Neural progenitor cell (in vitro differentiated cells): ENCODE data around the gene MFAP4.

ENCODE experiments used
- EZH2 ChIP-seq: fragments of 200-600 bp; sonication (generic); IDR thresholded peaks from 2 replicates; pipeline ENCODE4 v1.6.1; 2017; ENCODE audit warnings: antibody characterized with exemption, mild to moderate bottlenecking, moderate library complexity
- TF ChIP-seq, protein P1 (sequence below): fragments of 200-600 bp; sonication (generic); IDR thresholded peaks from 2 replicates; pipeline ENCODE4 v1.5.1; 2017; ENCODE audit warnings: antibody characterized with exemption, mild to moderate bottlenecking

DNA sequence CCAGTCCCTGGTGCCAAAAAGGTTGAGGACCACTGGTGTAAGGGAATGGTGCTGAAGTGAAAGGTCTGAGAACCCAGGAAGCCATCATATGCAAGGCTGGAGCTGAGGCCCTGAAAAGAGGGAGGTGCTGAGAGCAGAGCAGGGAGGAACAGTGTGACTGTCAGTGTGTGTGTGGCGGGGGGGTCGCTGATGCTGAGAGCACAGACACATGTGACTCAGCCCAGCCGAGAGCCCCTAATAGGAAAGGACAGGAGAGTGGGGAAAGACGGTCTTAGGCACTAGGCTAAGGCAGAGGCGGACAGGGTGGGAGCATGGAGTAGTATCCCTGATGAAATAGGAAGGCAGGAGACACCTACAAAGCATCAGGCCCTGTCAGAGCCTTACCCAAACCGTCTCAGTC, 25.7 kb downstream of the MFAP4 start:
- TF ChIP-seq, protein P1, sequence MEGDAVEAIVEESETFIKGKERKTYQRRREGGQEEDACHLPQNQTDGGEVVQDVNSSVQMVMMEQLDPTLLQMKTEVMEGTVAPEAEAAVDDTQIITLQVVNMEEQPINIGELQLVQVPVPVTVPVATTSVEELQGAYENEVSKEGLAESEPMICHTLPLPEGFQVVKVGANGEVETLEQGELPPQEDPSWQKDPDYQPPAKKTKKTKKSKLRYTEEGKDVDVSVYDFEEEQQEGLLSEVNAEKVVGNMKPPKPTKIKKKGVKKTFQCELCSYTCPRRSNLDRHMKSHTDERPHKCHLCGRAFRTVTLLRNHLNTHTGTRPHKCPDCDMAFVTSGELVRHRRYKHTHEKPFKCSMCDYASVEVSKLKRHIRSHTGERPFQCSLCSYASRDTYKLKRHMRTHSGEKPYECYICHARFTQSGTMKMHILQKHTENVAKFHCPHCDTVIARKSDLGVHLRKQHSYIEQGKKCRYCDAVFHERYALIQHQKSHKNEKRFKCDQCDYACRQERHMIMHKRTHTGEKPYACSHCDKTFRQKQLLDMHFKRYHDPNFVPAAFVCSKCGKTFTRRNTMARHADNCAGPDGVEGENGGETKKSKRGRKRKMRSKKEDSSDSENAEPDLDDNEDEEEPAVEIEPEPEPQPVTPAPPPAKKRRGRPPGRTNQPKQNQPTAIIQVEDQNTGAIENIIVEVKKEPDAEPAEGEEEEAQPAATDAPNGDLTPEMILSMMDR, result no peak
- no peak for TF ChIP-seq EZH2
